GM04504 (cell line): ENCODE data around the gene RAX2.
A peak's percentile ranks its signal among the peaks of the same experiment; 100 is the strongest.

Source experiments
- DNase-seq: peaks from one replicate; pipeline ENCODE4 v3.0.0-alpha.2; 2012; ENCODE audit warnings: low read depth

The RAX2 gene

DNA sequence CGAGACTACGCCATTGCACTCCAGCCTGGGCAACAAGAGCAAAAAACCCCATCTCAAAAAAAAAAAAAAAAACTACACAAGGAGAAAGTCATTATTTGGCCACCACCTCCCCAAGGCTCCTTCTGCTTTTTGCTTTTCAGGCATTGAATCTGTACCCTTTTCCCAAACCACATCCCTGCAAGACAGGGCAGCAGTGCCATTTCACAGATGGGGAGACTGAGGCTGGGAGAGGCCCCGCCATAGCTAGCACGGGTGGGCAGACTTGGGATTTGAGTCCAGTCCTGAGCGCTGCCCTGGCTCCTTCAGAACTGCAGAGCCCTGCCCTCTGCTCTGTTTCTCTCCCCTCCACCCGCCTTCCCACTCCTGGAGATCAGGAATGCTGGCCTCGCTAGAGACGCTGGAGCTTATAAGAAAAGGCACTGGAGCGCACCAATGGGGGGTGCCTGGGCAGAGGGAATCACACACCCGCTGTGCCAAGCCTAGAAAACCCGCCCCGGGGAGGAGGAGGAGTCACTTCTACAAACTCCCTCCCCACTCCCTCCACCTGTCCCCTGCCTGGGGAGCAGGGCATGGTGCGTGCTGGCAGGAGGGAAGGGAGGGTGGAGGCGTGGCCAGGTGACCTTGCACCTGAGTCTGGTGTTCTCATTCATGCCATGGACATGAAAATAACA lies 46.3 kb downstream of the RAX2 start:
- DNase-seq, result no peak

DNA sequence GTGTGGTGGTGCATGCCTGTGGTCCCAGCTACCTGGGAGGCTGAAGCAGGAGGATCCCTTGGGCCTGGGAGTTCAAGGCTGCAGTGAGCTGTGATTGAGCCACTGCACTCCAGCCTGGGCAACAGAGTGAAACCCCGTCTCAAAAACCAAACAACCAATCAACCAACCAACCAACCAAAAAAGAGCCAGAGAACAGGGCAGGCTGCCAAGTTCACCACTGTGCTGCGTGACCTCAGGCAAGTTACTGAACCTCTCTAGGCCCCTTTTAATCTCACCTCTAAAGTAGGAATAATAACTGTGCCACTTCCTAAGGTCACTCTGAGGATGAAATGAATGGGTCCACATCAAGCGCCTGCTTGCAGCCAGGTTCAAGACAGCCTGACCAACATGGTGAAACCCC lies 46.9 kb downstream of the RAX2 start:
- no peak for DNase-seq

DNA sequence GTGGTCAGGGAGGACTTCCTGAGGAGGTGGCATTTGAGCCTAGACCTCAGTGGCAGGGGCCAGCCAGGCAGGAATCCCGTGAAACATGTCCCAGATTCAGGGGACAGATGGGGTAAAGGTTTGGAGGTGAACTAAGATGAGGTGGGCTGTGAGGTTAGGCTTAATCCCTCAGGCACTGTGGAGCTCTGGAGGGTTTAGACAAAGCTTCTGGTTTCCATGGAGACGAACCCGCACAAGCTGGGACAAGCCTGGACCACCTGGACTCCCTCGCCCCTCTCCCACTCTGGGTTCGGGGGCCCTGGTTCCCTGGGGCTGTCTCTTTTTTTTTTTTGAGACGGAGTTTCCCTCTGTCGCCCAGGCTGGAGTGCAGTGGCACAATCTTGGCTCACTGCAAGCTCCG lies 48.1 kb downstream of the RAX2 start:
- no peak for DNase-seq

DNA sequence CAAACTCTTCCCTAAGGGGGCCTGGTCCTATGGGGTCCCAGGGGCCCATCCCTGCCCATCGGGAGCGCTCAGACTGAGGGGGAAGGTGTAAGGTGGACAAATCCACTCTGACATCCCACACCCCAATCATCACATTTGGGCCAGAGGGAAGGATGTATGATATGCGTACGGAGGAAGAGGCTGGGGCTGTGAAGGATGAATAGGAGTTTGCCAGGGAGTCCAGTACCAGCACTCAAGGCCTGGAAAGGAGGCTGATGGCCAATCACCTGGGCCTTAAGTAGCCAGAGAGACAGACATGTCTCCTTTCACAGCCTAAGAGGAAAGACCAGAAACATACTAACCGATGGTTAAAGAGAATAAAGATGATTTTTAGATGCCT lies 48.9 kb downstream of the RAX2 start:
- no peak for DNase-seq

DNA sequence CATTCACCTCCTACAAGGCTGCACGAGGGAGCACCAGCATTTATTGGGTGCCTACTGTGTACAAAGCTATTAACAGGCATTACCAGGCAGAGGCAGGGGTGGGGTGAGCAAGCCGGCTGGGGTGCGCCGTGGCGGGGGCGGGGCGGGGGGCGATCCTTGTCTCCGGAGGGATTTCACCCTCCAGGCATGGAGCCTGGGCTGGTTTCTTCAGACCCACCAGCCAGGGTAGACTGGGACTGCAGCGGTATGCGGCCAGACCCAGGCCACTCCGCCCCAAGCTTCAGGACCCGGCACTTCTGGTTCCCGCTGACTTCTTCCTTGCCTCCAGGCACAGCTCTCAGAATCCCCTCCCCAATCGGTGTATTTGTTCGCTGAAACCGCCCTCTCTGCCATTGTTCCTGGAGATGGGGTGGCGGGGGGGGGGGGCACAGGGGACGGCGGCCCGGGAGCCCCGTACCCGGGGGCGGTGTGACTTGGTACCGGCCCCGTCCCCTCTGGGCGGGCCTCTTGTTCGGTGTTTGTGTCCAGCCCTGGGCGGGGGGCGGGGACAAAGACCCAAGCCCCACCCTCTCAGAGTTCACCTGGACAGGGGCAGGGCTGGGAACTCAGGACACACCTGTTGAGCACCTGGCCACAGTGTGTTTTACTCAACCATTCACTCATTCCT lies 49.5 kb downstream of the RAX2 start:
- no peak for DNase-seq

DNA sequence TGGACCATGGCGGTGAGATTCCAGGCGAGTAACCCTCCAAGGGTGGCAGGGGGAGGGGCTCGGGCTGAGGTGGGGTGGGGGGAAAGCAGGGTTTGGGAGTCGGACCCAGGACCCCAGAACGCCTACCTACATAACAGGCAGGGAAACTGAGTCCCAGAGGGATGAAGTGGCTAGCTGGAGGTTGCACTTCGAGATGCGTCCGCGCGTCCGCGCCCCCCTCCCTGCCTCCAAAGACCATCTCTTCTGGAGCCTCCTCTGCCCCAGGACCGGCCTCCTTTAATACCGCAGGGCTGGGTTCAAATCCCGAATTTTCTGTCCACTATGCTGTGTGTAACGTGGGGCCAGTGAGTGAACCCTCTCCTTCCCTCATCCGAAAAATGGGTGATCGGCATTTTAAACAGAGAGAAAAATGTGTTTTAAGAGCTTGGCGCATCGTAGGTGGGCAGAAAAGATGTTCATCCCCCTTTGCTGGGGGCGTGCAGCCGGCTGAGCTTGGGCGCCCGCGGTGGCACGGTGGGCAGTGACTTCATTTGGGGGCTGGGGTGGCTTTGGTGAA lies 50.1 kb downstream of the RAX2 start:
- no peak for DNase-seq

DNA sequence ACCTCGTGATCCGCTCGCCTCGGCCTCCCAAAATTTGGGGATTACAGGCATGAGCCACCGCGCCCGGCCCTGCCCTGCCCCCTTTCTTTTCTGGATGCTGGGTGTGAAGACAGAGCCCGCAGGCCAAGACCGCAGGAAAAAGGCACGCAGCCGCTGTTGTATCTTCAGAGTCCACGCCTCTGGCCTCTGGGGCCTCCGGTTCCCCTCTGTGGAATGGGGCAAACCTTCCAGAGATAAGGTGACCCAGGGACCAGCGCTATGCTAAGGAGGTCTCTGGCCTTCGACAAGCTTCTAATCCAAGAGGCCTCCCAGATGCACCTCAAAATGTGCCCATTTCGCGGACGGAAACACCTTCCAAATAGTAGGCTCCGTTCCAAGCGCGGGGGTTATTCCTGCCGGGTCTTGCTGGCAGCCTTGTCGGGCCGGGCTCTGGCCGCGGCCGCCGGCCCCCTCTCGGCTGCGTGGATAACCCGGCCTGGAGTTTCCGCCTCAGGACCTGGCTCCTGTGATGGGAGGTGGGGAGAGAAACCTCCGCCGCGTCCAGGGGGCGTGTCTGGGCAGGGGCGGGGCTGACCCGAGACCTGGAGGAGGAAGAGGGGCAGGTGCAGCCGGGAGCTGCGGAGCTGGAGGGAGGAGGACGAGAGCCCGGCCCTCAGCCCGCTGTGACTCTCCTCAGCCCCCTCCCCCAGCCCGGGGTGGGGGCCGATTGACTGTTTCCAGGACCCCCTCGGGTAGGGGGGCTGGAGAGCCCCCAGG lies 50.7 kb downstream of the RAX2 start:
- DNase-seq, result peak; percentile 44

DNA sequence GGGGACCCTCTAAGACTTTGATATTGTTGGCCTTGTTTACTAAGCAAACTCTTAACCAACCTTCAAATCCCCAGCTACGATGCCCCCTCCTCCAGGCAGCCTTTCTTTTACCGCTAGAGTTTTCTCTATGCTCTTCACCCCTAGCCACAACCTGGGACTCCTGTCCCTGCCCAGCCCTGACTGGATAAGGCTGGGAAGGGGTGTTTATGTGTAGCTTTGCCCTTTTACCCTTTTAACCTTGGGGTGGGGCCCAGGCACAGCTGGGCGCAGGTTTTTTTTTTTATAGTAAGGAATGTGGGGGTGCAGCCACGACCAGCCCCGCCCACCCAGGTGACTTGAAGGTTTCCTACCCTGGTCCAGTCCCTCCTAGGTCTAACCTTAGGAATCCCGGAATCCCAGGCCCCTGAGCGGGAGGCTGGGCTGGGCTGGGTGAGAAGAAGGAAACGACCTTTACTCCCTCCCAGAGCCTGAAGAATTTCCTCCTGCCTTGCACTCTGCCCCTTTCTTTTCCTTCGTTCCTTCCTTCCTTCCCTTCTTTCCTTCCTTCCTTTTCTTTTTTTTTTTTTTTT lies 51.6 kb downstream of the RAX2 start:
- no peak for DNase-seq

DNA sequence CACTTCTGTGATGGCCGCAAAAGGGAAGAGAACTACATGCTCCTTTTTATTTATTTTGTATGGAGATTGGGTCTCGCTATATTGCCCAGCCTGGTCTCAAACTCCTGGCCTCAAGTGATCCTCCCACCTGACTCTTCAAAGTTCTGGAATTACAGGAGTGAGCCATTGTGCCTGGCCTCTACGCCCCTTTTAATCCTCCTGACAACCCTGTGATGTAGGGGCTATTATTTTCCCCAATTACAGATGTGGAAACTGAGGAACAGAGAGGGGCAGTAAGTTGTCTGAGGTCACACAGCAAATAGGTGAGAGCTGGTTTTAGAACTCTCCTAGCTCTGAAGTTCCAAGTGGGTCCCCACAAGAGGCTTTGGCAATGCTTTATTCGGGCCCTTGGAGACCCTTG lies 52.2 kb downstream of the RAX2 start:
- DNase-seq, result no peak
